D341Med (cell line): ENCODE measurements around the gene TMC5.
A peak's percentile ranks its signal among the peaks of the same experiment; 100 is the strongest.
"Not testable (repeated sequence)": the region's sequence is repeated elsewhere in the genome, so short reads cannot be mapped to it uniquely, and the experiment has no call there.

ENCODE experiments used
- DNase-seq: peaks from one replicate; pipeline ENCODE4 v3.0.0; 2012; ENCODE audit warnings: low spot score

The TMC5 gene

GRCh38 chr16:19406891-19407491 is 10.7 kb upstream of the TMC5 start:
- no peak for DNase-seq

GRCh38 chr16:19410435-19411171 is 7.1 kb upstream of the TMC5 start:
- DNase-seq = peak; percentile 29

GRCh38 chr16:19411298-19411697 is 6.4 kb upstream of the TMC5 start:
- DNase-seq = no peak

GRCh38 chr16:19412055-19412454 is 5.6 kb upstream of the TMC5 start:
- DNase-seq = not testable (repeated sequence)

- DNase-seq = no peak
Measured at GRCh38 chr16:19415461-19415860, 2.2 kb upstream of the TMC5 start.

- no peak for DNase-seq
Measured at GRCh38 chr16:19415918-19416317, 1.8 kb upstream of the TMC5 start.

GRCh38 chr16:19418200-19418599 is 517 bp downstream of the TMC5 start:
- DNase-seq = no peak

- no peak for DNase-seq
Measured at GRCh38 chr16:19419698-19420075, 2.0 kb downstream of the TMC5 start.

- DNase-seq = no peak
Measured at GRCh38 chr16:19424478-19424877, 6.8 kb downstream of the TMC5 start.

GRCh38 chr16:19430345-19430744 is 12.7 kb downstream of the TMC5 start:
- no peak for DNase-seq

GRCh38 chr16:19431636-19432340 is 14.1 kb downstream of the TMC5 start:
- DNase-seq = no peak

- DNase-seq = no peak
Measured at GRCh38 chr16:19432429-19432828, 14.7 kb downstream of the TMC5 start.

- DNase-seq = no peak
Measured at GRCh38 chr16:19434584-19434983, 16.9 kb downstream of the TMC5 start.

- DNase-seq = no peak
Measured at GRCh38 chr16:19436540-19436939, 18.9 kb downstream of the TMC5 start.

- no peak for DNase-seq
Measured at GRCh38 chr16:19437280-19437679, 19.6 kb downstream of the TMC5 start.

- DNase-seq = no peak
Measured at GRCh38 chr16:19438739-19439138, 21.1 kb downstream of the TMC5 start.

GRCh38 chr16:19439483-19439882 is 21.8 kb downstream of the TMC5 start:
- DNase-seq = no peak

GRCh38 chr16:19443659-19444058 is 26.0 kb downstream of the TMC5 start:
- DNase-seq = no peak

GRCh38 chr16:19446300-19446846 is 28.7 kb downstream of the TMC5 start:
- DNase-seq = no peak

- DNase-seq = no peak
Measured at GRCh38 chr16:19446886-19447285, 29.2 kb downstream of the TMC5 start.

GRCh38 chr16:19450186-19450585 is 32.5 kb downstream of the TMC5 start:
- DNase-seq = no peak

- DNase-seq = no peak
Measured at GRCh38 chr16:19458722-19459379, 41.2 kb downstream of the TMC5 start.

GRCh38 chr16:19460397-19460796 is 42.7 kb downstream of the TMC5 start:
- DNase-seq = no peak
